ENCODE measurements around the gene TP53I13.

The TP53I13 gene

DNA sequence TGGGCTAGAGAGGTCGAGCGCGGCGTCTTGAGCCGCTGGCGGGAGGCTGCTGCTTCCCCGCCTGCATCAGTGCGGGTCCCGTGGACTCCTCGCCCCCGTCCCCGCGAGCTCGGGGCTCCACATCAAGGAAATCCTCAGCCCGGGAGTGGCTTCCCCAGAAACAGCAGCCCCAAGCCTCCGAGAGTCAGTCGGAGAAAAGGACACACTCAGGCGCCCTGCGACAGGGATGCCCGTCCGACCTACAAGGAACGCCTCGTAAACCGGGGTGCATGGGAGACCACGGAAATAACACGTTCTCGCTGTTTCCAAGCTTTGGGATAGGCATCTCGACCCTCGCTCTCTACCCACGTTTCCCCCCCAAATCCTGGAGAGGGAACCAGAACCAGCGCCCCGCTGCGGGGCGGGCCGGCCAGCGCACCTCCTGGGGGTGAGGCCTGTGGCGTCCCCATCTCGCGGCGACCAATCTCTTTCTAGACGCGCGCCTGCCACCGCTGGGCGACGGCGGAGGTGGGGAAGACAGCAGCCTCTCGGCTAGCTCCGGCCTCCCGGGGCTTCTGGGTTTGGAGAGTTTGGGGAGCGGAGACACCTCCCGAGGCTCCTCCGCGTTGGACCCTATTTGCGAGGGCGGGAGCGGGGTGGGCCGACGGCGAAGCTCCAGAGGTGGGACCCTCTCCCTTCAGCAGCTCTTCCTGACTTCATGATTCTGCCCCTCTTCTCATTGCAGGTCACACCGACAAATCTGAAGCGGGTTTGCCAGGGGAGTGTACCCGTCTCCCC, 759 bp upstream of the TP53I13 start:
- Histone ChIP-seq H3K79me2 (ENCODE audit: low read length) (peaks cover 26% of the 10 kb centered on the region), H2AFZ (ENCODE audit: low read depth, low read length) (peak overlapping the region; percentile 4; the same call in 1 of the 2 replicates), H3K4me3 (ENCODE audit: low read length) (peak overlapping the region; percentile 80), H3K4me2 (ENCODE audit: low read length) (peak overlapping the region; percentile 98), H3K27me3 (ENCODE audit: low read depth, low read length) (no peaks in the 10 kb centered on the region), H3K4me1 (ENCODE audit: low read length) (peaks cover 14% of the 10 kb centered on the region), H3K36me3 (replicated peaks; ENCODE audit: low read depth, low read length) (no peaks in the 10 kb centered on the region), H4K20me1 (ENCODE audit: insufficient read depth, low read length) (no peaks in the 10 kb centered on the region), H3K27ac (ENCODE audit: low read length) (peak overlapping the region; percentile 82), H3K9me3 (ENCODE audit: insufficient read depth, low read length) (no peaks in the 10 kb centered on the region), H3K9ac (ENCODE audit: low read length) (peak overlapping the region; percentile 75)
- TF ChIP-seq, protein P1, sequence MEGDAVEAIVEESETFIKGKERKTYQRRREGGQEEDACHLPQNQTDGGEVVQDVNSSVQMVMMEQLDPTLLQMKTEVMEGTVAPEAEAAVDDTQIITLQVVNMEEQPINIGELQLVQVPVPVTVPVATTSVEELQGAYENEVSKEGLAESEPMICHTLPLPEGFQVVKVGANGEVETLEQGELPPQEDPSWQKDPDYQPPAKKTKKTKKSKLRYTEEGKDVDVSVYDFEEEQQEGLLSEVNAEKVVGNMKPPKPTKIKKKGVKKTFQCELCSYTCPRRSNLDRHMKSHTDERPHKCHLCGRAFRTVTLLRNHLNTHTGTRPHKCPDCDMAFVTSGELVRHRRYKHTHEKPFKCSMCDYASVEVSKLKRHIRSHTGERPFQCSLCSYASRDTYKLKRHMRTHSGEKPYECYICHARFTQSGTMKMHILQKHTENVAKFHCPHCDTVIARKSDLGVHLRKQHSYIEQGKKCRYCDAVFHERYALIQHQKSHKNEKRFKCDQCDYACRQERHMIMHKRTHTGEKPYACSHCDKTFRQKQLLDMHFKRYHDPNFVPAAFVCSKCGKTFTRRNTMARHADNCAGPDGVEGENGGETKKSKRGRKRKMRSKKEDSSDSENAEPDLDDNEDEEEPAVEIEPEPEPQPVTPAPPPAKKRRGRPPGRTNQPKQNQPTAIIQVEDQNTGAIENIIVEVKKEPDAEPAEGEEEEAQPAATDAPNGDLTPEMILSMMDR (IDR thresholded peaks at IDR 0.05; ENCODE audit: low read depth, low read length), result peak; percentile 50
- no peak for TF ChIP-seq EZH2phosphoT487 (IDR thresholded peaks at IDR 0.05; ENCODE audit: low read depth)

DNA sequence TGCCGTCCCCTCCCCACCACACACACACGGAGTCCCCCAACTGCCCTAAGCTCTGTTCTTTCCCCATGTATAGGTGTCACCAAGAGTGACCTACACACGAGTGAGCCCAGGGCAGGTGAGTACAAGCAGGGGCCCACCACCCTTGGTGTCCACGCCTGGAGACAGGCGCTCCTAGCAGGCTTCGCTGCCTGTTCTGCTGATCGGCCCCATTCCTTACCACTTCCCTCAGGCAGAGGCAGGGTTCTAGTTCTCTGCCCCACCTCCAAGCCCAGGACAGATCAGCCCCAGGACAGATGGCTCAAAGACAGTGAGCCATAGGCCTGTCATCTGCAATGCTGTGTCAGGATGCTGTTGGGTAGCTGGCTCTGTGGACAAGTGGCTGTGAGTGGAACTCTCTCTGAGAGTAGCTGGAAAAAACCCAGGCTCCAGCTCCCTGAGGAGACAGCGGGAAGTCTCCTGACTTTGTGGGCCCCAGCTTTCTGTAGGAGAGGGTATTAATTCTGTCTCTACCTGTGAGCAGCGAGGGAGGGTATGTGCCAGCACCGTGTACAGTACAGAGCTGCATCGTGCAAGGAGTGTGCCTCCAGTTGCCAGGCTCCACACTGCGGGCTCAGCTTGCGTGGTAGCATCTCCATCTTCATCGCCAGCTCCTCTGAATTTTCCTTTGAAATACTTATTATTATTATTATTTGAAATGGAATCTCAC, 897 bp downstream of the TP53I13 start:
- peak overlapping the region; percentile 85 for H3K9ac ChIP-seq (ENCODE audit: low read length)
- H3K27ac ChIP-seq (ENCODE audit: low read length), result no peak overlapping the region

DNA sequence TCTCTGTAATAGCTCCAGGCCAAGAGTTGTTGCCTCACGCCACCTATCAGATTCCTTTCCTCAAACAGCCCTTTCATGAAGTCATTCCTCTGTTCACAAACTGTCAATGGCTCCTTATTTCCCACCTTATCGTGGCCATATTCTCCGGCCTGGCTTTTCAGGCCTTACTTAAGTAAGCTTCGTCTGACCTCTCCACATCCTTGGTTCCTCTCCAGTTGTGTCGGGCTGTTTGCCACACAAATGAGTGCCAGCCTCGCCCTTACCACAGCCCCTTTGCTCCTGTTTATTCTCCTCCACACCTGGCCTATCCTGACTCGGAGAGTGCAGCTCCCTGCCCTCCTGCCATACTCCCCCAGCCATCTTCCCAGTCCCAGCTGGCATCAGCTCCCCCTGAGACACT, 2.0 kb downstream of the TP53I13 start:
- peaks cover 24% of the 10 kb centered on the region for H3K4me1 ChIP-seq (ENCODE audit: low read length)
- peaks cover 2% of the 10 kb centered on the region for H3K36me3 ChIP-seq (replicated peaks; ENCODE audit: low read depth, low read length)
- H3K4me3 ChIP-seq (ENCODE audit: low read length), result no peak overlapping the region
- no peaks in the 10 kb centered on the region for H3K27me3 ChIP-seq (ENCODE audit: low read depth, low read length)
- H3K9me3 ChIP-seq (ENCODE audit: insufficient read depth, low read length), result no peaks in the 10 kb centered on the region
- TF ChIP-seq EZH2phosphoT487 (IDR thresholded peaks at IDR 0.05; ENCODE audit: low read depth), result no peak
- TF ChIP-seq, protein P1 (IDR thresholded peaks at IDR 0.05; ENCODE audit: low read depth, low read length), result no peak
- H3K4me2 ChIP-seq (ENCODE audit: low read length), result no peak overlapping the region
- no peak overlapping the region for H3K9ac ChIP-seq (ENCODE audit: low read length)
- no peak overlapping the region for H3K27ac ChIP-seq (ENCODE audit: low read length)
- no peak overlapping the region for H2AFZ ChIP-seq (ENCODE audit: low read depth, low read length)
- peaks cover 11% of the 10 kb centered on the region; the same call in 1 of the 2 replicates for H3K79me2 ChIP-seq (ENCODE audit: low read length)
- no peaks in the 10 kb centered on the region for H4K20me1 ChIP-seq (ENCODE audit: insufficient read depth, low read length)

More for the DNA sequence above, 897 bp downstream of the TP53I13 start:
- Histone ChIP-seq H4K20me1 (ENCODE audit: insufficient read depth, low read length) (no peaks in the 10 kb centered on the region), H3K27me3 (ENCODE audit: low read depth, low read length) (no peaks in the 10 kb centered on the region), H2AFZ (ENCODE audit: low read depth, low read length) (no peak overlapping the region; the same call in 1 of the 2 replicates), H3K4me3 (ENCODE audit: low read length) (peak overlapping the region; percentile 96), H3K9me3 (ENCODE audit: insufficient read depth, low read length) (no peaks in the 10 kb centered on the region), H3K4me2 (ENCODE audit: low read length) (peak overlapping the region; percentile 76), H3K4me1 (ENCODE audit: low read length) (peaks cover 26% of the 10 kb centered on the region), H3K79me2 (ENCODE audit: low read length) (peaks cover 20% of the 10 kb centered on the region), H3K36me3 (replicated peaks; ENCODE audit: low read depth, low read length) (no peaks in the 10 kb centered on the region)
- TF ChIP-seq EZH2phosphoT487 (IDR thresholded peaks at IDR 0.05; ENCODE audit: low read depth), result no peak
- TF ChIP-seq, protein P1 (IDR thresholded peaks at IDR 0.05; ENCODE audit: low read depth, low read length), result no peak

DNA sequence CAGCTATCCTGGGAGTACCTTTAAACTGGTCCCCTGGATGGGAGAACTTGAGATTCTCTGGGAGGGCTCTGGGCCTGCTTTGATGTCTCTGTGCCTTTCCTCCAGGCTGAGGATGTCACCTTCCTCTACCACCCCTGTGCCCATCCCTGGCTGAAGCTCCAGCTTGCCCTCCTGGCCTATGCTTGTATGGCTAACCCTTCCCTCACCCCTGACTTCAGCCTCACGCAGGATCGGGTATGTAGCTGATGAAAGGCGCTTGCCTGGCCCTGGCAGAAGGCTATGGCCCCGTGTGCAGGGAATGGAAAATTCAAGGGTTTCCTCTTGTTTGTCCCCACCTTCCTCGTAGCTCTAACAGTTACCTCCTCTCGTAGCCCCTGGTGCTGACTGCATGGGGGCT, 3.0 kb downstream of the TP53I13 start:
- Histone ChIP-seq H3K9ac (ENCODE audit: low read length) (no peak overlapping the region), H3K4me1 (ENCODE audit: low read length) (peaks cover 23% of the 10 kb centered on the region), H3K27ac (ENCODE audit: low read length) (no peak overlapping the region)

More for the DNA sequence above, 3.0 kb downstream of the TP53I13 start:
- H3K4me2 ChIP-seq (ENCODE audit: low read length), result no peak overlapping the region
- TF ChIP-seq, protein P1 (IDR thresholded peaks at IDR 0.05; ENCODE audit: low read depth, low read length), result no peak
- no peak for TF ChIP-seq EZH2phosphoT487 (IDR thresholded peaks at IDR 0.05; ENCODE audit: low read depth)
- H3K79me2 ChIP-seq (ENCODE audit: low read length), result peaks cover 2% of the 10 kb centered on the region; the same call in 1 of the 2 replicates
- H3K36me3 ChIP-seq (replicated peaks; ENCODE audit: low read depth, low read length), result peaks cover 10% of the 10 kb centered on the region
- H3K27me3 ChIP-seq (ENCODE audit: low read depth, low read length), result no peaks in the 10 kb centered on the region
- H3K9me3 ChIP-seq (ENCODE audit: insufficient read depth, low read length), result no peaks in the 10 kb centered on the region
- no peak overlapping the region for H2AFZ ChIP-seq (ENCODE audit: low read depth, low read length)
- no peak overlapping the region for H3K4me3 ChIP-seq (ENCODE audit: low read length)
- H4K20me1 ChIP-seq (ENCODE audit: insufficient read depth, low read length), result no peaks in the 10 kb centered on the region

Data from OCI-LY3 (cell line).